Activated CD8-positive, alpha-beta T cell treated with anti-CD3 and anti-CD28 coated beads for 36 hours (primary cell): Measurements from ENCODE around the gene DTYMK. TPM values are rescaled to one million over a fixed set of nuclear protein-coding genes. Genes with fewer than 3 reads are reported as not detected.

ENCODE experiments used
- ATAC-seq: fragments of 200-7000 bp; cut with Tn5 transposase; one replicate; pipeline ENCODE4 v1.10.0; 2021; ENCODE audit warnings: mild to moderate bottlenecking, moderate library complexity
- CTCF ChIA-PET: fragments of 350-600 bp; sonication (Branson Sonifier 250); formaldehyde crosslinking; loops from one replicate; lab custom pipeline; 2021; ENCODE audit warnings: antibody characterized with exemption; lab: Charles Lee
- POLR2A ChIA-PET: fragments of 350-600 bp; sonication (Branson Sonifier 250); formaldehyde crosslinking; loops from one replicate; lab custom pipeline; 2021; ENCODE audit warnings: antibody characterized with exemption; lab: Charles Lee
- DNase-seq: peaks from one replicate; pipeline ENCODE4 v3.0.0-alpha.2; 2020
- H3K27ac Mint-ChIP-seq: one replicate; pipeline ENCODE4 v1.8.0; 2021; ENCODE audit warnings: mild to moderate bottlenecking, mixed read lengths
- H3K27me3 Mint-ChIP-seq: one replicate; pipeline ENCODE4 v1.8.0; 2021; ENCODE audit warnings: mixed read lengths
- H3K36me3 Mint-ChIP-seq: one replicate; pipeline ENCODE4 v1.8.0; 2021; ENCODE audit warnings: low read depth, mixed read lengths
- H3K4me1 Mint-ChIP-seq: one replicate; pipeline ENCODE4 v1.8.0; 2021; ENCODE audit warnings: low read depth, mixed read lengths
- H3K4me3 Mint-ChIP-seq: one replicate; pipeline ENCODE4 v1.8.0; 2021; ENCODE audit warnings: mild to moderate bottlenecking, moderate library complexity, mixed read lengths
- H3K9me3 Mint-ChIP-seq: one replicate; pipeline ENCODE4 v1.8.0; 2021; ENCODE audit warnings: mixed read lengths
- CTCF ChIP-seq: fragments of 200-600 bp; IDR thresholded peaks from one replicate; pipeline ENCODE4 v1.8.0; 2022; ENCODE audit warnings: antibody characterized with exemption, mild to moderate bottlenecking
- intact Hi-C: fragments of 100-400 bp; cut with micrococcal nuclease; formaldehyde crosslinking; loops from one replicate; pipeline ENCODE4 v1.10.0; 2022
- total RNA-seq, 2 experiments: library from RNA; stranded (reverse); gene quantifications; one replicate each; pipeline ENCODE4 v1.2.3, GENCODE V29; 2021

Gene DTYMK
- total RNA-seq, 2 experiments from 2014 or later: 87.1 to 91.9 TPM

DNA sequence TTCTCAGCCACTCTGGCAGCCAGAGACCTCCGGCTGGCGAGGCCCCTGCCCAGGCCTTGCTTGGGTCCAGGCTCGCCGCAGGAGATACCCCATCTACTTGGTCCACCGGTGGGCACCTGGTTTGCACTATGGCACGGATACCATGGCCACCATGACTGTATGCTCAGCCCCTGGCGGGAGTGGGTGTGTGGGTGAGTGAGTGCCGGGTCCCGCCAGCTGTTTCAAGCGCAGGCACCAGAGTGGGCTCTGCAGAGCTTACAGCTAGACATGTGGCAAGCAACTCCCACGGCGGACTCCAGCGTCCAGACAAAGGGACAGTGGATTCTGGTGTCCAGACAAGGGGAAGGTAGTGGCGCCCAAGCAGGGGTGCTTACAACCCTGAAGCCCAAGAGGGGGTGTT, 47.7 kb downstream of the DTYMK start:
- intact Hi-C loops: no loop called here
- H3K4me1 Mint-ChIP-seq: peaks cover 55% of the 10 kb centered on the region
- no peaks in the 10 kb centered on the region for H3K9me3 Mint-ChIP-seq
- no peaks in the 10 kb centered on the region for H3K27me3 Mint-ChIP-seq
- no peak for TF ChIP-seq CTCF
- ChIA-PET POLR2A (interaction anchor here (0.6 to 1.0 kb wide), 2 partner anchors 60 to 199 kb away, joined by 3 read pairs; no protein-coding TSS in a partner anchor), CTCF (interaction anchor here (1.2 to 2.0 kb wide), 4 partner anchors 22 to 240 kb away, joined by 3 to 7 read pairs (median 4); no protein-coding TSS in a partner anchor)
- H3K27ac Mint-ChIP-seq: peak overlapping the region; percentile 15
- H3K36me3 Mint-ChIP-seq: peaks cover 28% of the 10 kb centered on the region
- DNase-seq (no peak), ATAC-seq (no peak)
- peak overlapping the region; percentile 97 for H3K4me3 Mint-ChIP-seq

DNA sequence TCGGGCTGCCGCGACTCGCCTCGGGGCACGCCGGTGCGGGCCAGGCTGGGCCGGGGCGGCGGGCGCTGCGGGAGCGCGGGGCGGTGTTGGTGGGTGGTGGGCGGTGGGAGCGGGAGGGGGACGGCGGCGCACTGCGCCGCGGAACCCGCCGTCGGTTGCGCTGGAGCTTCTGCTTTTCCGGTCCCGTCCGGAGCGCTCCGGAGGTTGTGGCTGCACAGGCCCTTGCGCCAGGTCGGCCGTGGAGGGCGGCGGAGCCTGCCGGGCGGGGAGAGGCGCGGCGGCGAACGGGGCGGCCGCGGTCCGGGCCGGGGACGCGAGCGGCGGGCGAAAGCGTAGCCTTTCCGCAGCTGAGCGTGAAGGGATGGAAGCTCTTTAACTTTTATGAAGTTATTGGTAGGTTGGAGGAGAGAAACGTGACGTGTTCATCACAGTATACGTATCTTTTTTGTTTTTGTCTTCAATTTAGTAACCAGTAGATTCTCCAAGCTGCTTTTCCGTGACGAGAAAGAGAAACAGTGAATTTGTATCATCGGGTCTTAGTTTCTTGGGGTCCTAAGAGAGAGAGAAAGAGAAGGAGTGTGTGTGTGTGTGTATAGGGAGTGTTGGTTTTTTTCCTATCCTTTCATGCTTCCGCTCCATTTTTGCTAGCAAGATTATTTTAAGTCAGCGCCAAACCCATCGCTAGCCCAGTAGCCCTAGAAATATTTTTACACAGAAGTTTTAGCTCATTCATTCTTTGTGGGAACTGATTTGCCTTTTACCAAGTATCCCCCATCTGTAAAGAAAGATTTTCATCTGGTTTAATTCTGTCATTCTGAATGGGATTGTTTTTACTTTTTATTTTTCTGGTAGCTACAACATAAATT, 48.6 kb downstream of the DTYMK start:
- H3K4me1 Mint-ChIP-seq: peaks cover 54% of the 10 kb centered on the region
- peak overlapping the region; percentile 97 for H3K4me3 Mint-ChIP-seq
- no peaks in the 10 kb centered on the region for H3K27me3 Mint-ChIP-seq
- CTCF ChIA-PET: interaction anchor here (0.9 to 2.0 kb wide), 6 partner anchors 20 to 241 kb away, joined by 3 to 7 read pairs (median 3); no protein-coding TSS in a partner anchor
- DNase-seq (peak; percentile 47), ATAC-seq (peak; percentile 31)
- H3K27ac Mint-ChIP-seq: peak overlapping the region; percentile 92
- H3K9me3 Mint-ChIP-seq: no peaks in the 10 kb centered on the region
- intact Hi-C loops: no loop called here
- H3K36me3 Mint-ChIP-seq: peaks cover 31% of the 10 kb centered on the region
- POLR2A ChIA-PET: interaction anchor here (0.6 to 1.6 kb wide), 8 partner anchors 11 to 200 kb away, joined by 3 to 7 read pairs (median 3); no protein-coding TSS in a partner anchor
- TF ChIP-seq CTCF: no peak

GRCh38 chr2:241637018-241637794, 49.4 kb downstream of the DTYMK start, which contains the start of the genes ATG4B and THAP4:
Gene ATG4B, plus strand, starts transcription at chr2:241637693. Its CDS starts 22 bp downstream, at chr2:241637715.
Gene THAP4, minus strand, starts transcription at chr2:241637158. Its CDS starts 141 bp downstream, at chr2:241637017.
- ATAC-seq (peak; percentile 71), DNase-seq (peak; percentile 80)
- Mint-ChIP-seq H3K4me3 (peak within 1 kb of the TSS; percentile 97), H3K9me3 (no peaks in the 10 kb centered on the region), H3K36me3 (peaks cover 39% of the 10 kb centered on the region), H3K4me1 (peaks cover 55% of the 10 kb centered on the region), H3K27ac (peak within 1 kb of the TSS; percentile 92), H3K27me3 (no peaks in the 10 kb centered on the region)
- TF ChIP-seq CTCF: no peak
- ChIA-PET POLR2A (interaction anchor here (0.9 to 1.6 kb wide), 4 partner anchors 19 to 193 kb away, joined by 3 to 7 read pairs (median 3); no protein-coding TSS in a partner anchor), CTCF (interaction anchor here (0.9 to 2.0 kb wide), 4 partner anchors 21 to 241 kb away, joined by 3 to 7 read pairs (median 4); no protein-coding TSS in a partner anchor)
- intact Hi-C loops: no loop called here

DNA sequence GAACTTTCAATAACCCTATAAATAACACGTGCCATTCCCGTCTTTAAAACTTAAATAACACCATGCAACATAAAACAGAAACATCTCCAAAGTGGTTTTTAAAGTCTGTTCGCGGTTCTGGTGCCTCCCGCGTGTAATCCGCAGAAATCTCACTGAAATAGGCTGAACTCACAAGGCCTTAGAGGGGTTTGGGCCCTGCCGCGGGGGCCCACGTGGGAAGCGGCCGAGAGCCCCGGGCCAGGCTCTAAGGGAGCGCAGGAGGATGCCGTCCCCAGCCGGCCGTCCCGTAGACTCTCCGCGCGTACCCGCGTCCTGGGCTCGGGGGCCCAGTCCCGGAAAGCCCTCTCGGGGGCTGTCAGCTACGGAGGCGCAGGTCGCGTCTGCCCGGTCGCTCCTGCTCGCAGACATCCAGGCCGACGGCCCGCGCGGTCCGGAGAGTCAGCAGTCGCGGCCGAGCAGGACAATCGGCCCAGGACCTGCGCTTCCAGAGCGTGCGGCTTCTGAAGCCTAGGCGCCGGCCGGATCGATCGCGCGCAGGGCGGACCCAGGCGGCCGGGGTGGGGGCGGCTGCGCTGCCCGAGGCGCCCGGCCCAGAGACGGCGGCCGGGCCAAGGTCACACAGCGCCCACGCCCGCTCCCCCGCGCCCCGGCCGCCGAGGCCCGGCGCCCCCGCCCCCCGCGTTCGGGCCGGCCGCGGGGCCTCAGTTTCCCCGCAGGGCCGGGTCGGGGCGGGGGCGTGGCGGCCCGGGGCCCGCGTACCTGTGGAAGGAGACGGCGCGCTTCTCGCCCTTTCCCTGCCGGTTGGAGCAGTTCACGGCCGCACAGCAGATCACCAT, 50.2 kb downstream of the DTYMK start:
- no peaks in the 10 kb centered on the region for H3K27me3 Mint-ChIP-seq
- no peaks in the 10 kb centered on the region for H3K9me3 Mint-ChIP-seq
- ATAC-seq: peak; percentile 49
- H3K4me1 Mint-ChIP-seq: peaks cover 48% of the 10 kb centered on the region
- TF ChIP-seq CTCF: no peak
- ChIA-PET CTCF (no interaction called here), POLR2A (interaction anchor here (1.0 to 3.4 kb wide), 4 partner anchors 13 to 192 kb away, joined by 3 to 10 read pairs (median 5); no protein-coding TSS in a partner anchor)
- DNase-seq: peak; percentile 48
- H3K36me3 Mint-ChIP-seq: peaks cover 39% of the 10 kb centered on the region
- intact Hi-C loops: no loop called here
- peak overlapping the region; percentile 82 for H3K27ac Mint-ChIP-seq
- peak overlapping the region; percentile 84 for H3K4me3 Mint-ChIP-seq
